Pancreas (tissue), 10 donors: ENCODE data around the gene TMEM97. TPM values are rescaled to one million over a fixed set of nuclear protein-coding genes. Genes with fewer than 3 reads are reported as not detected.
"Not testable (repeated sequence)": the region's sequence is repeated elsewhere in the genome, so short reads cannot be mapped to it uniquely, and the experiment has no call there.

Source experiments
- ATAC-seq, 4 donors: fragments of 200-7000 bp; cut with Tn5 transposase; one replicate each; pipeline versions ENCODE4 v1.8.0 to v1.9.1; 2020; ENCODE audit warnings: mild to moderate bottlenecking in 4 of 4, moderate library complexity in 4 of 4
- DNase-seq, 6 donors: peaks; one replicate each; pipeline ENCODE4 v3.0.0-alpha.2; 2020
- FAIRE-seq: peaks from 2 replicates; lab custom pipeline; 2012; peaks lifted over from hg19 to GRCh38; lab: Jason Lieb, UNC
- H3K27ac ChIP-seq, 4 donors: fragments of 200-600 bp; sonication (generic); 1 replicate in 3 of 4; 2 replicates in 1 of 4; pipeline versions ENCODE4 v1.5.0 to v1.8.0; 2020
- H3K27me3 ChIP-seq, 4 donors: fragments of 200-600 bp; one replicate each; pipeline ENCODE4 v1.8.0; 2021
- H3K36me3 ChIP-seq, 3 donors: fragments of 200-600 bp; sonication (generic) in 1 of 3; one replicate each; pipeline versions ENCODE4 v1.5.0 to v1.8.0; 2020 to 2021
- H3K4me1 ChIP-seq, 3 donors: fragments of 200-600 bp; one replicate each; pipeline ENCODE4 v1.8.0; 2021
- H3K4me3 ChIP-seq, 4 donors: fragments of 200-600 bp; sonication (generic) in 2 of 4; one replicate each; pipeline versions ENCODE4 v1.5.0 to v1.8.0; 2020 to 2021
- H3K9me3 ChIP-seq, 4 donors: fragments of 200-600 bp; one replicate each; pipeline ENCODE4 v1.8.0; 2021
- CTCF ChIP-seq, 4 donors: fragments of 200-600 bp; sonication (generic) in 3 of 4; IDR thresholded peaks; one replicate each; pipeline versions ENCODE4 v1.5.0 to v1.8.0; 2021; ENCODE audit warnings: antibody characterized with exemption in 4 of 4
- WGBS, 2 donors: extraction: QIAGEN DNeasy Blood & Tissue Kit; methylation state at CpG; one replicate each; pipeline ENCODE4 v1.1.7; 2013; 5-methylcytosine and 5-hydroxymethylcytosine counted together
- intact Hi-C, 3 donors: fragments of 100-400 bp; cut with DNase I; formaldehyde crosslinking; loops; one replicate each; pipeline versions ENCODE4 v1.11.1 to v1.14.2; 2022
- polyA plus RNA-seq, 2 donors: library from polyadenylated mRNA; stranded (reverse); fragments of 200-250 nt; gene quantifications; one replicate each; pipeline ENCODE4 v1.2.3, GENCODE V29; 2013
- total RNA-seq, 6 donors: library from RNA; stranded (reverse); fragmentation: NEBNext Ultra II Directional in 4 of 6; extraction: Animal tissue kit (Norgen Biotek cat#: 25700) in 4 of 6; gene quantifications; one replicate each; pipeline versions ENCODE4 v1.2.1 to v1.2.4, GENCODE V29; 2021 to 2023
- donor health status: healthy with polysubstance abuse.
- donor health status: DM: no; HTN: no; CAD: no; lungs with moderate emphysema.
- donor health status: DM: no; HTN: no; CAD: no.
- donor health status: control.
- donor health status: control.
- donor health status: Bipolar disorder and iron deficiency.
- donor health status: DM: yes; HTN: yes; CAD: no.
- donor health status: DM: no; HTN: no; CAD: no.
- donor health status: DM: no; HTN: no; CAD: no.
- donor health status: DM: yes; HTN: yes; CAD: no.

Gene TMEM97
- total and polyA plus RNA-seq, 8 donors, result 13.1 to 129 (median 102) TPM

- no peak for TF ChIP-seq CTCF (IDR thresholded peaks at IDR 0.05)
- Histone ChIP-seq H3K4me1 (no peaks in the 10 kb centered on the region), H3K36me3 (no peaks in the 10 kb centered on the region), H3K4me3 (no peak overlapping the region), H3K27ac (no peak overlapping the region), H3K9me3 (no peaks in the 10 kb centered on the region), H3K27me3 (no peaks in the 10 kb centered on the region)
- intact Hi-C loops, result no loop called here
- 81 to 82% methylated on average over 7 of the region's 7 CpGs for WGBS, 2 donors
- DNase-seq (no peak), FAIRE-seq (no peak), ATAC-seq (peak in 3 of 4 donors; percentile 22 to 40 (median 31))
These were observed 36.4 kb upstream of the TMEM97 start for GRCh38 chr17:28282596-28282995.

GRCh38 chr17:28285965-28286364 is 33.0 kb upstream of the TMEM97 start:
- ATAC-seq, result no peak
- WGBS, 2 donors, result 68 to 76% methylated on average over 2 of the region's 2 CpGs

GRCh38 chr17:28290703-28291102 is 28.3 kb upstream of the TMEM97 start:
- ATAC-seq, result no peak
- no peaks in the 10 kb centered on the region for H3K36me3 ChIP-seq
- 16 to 21% methylated on average over 2 of the region's 2 CpGs for WGBS, 2 donors
- peaks cover 0 to 23% (median 21%) of the 10 kb centered on the region in 3 donors for H3K4me1 ChIP-seq
- no peak for DNase-seq
- no peaks in the 10 kb centered on the region for H3K9me3 ChIP-seq
- no peak overlapping the region for H3K27ac ChIP-seq
- no peak for FAIRE-seq
- no peak overlapping the region for H3K4me3 ChIP-seq
- intact Hi-C loops, result no loop called here
- no peak for TF ChIP-seq CTCF (IDR thresholded peaks at IDR 0.05)
- no peaks in the 10 kb centered on the region for H3K27me3 ChIP-seq

More at GRCh38 chr17:28285965-28286364, 33.0 kb upstream of the TMEM97 start:
- no peak overlapping the region for H3K4me3 ChIP-seq
- H3K27me3 ChIP-seq, result no peaks in the 10 kb centered on the region
- no peak for TF ChIP-seq CTCF (IDR thresholded peaks at IDR 0.05)
- peaks cover 0 to 5% (median 3%) of the 10 kb centered on the region in 3 donors for H3K4me1 ChIP-seq
- no peak overlapping the region for H3K27ac ChIP-seq
- no peaks in the 10 kb centered on the region for H3K36me3 ChIP-seq
- no peak for FAIRE-seq
- DNase-seq, result no peak
- H3K9me3 ChIP-seq, result no peaks in the 10 kb centered on the region
- intact Hi-C loops, result no loop called here

GRCh38 chr17:28291780-28292330 is 27.1 kb upstream of the TMEM97 start:
- no peaks in the 10 kb centered on the region for H3K36me3 ChIP-seq
- H3K4me1 ChIP-seq, result peaks cover 0 to 23% (median 21%) of the 10 kb centered on the region in 3 donors
- H3K27me3 ChIP-seq, result no peaks in the 10 kb centered on the region
- TF ChIP-seq CTCF (IDR thresholded peaks at IDR 0.05), result no peak
- H3K27ac ChIP-seq, result peak overlapping the region in 2 of 4 donors; percentile 62 to 67
- FAIRE-seq (no peak), ATAC-seq (peak; percentile 78 to 91 (median 89)), DNase-seq (no peak)
- no peak overlapping the region for H3K4me3 ChIP-seq
- H3K9me3 ChIP-seq, result no peaks in the 10 kb centered on the region
- WGBS, 2 donors, result 24 to 27% methylated on average over 1 of the region's 1 CpG
- intact Hi-C loops, result no loop called here

- H3K4me3 ChIP-seq, H3K36me3 ChIP-seq, H3K9me3 ChIP-seq, H3K27me3 ChIP-seq, intact Hi-C loops, FAIRE-seq, DNase-seq: not testable (repeated sequence)
- peaks cover 0 to 25% (median 21%) of the 10 kb centered on the region in 3 donors for H3K4me1 ChIP-seq
- peak overlapping the region in 2 of 4 donors; percentile 62 to 67 for H3K27ac ChIP-seq
- WGBS, 2 donors, result 53 to 74% methylated on average over 12 of the region's 12 CpGs
- peak in 1 of 4 donors; percentile 33 for ATAC-seq
These were observed 26.1 kb upstream of the TMEM97 start for GRCh38 chr17:28292878-28293277.
